ENCODE measurements around the gene PSMA2.
"Not testable (repeated sequence)": the region's sequence is repeated elsewhere in the genome, so short reads cannot be mapped to it uniquely, and the experiment has no call there.

Gene PSMA2

GRCh38 chr7:42900842-42901241, 31.1 kb downstream of the PSMA2 start:
- DNase-seq, result no peak

DNA sequence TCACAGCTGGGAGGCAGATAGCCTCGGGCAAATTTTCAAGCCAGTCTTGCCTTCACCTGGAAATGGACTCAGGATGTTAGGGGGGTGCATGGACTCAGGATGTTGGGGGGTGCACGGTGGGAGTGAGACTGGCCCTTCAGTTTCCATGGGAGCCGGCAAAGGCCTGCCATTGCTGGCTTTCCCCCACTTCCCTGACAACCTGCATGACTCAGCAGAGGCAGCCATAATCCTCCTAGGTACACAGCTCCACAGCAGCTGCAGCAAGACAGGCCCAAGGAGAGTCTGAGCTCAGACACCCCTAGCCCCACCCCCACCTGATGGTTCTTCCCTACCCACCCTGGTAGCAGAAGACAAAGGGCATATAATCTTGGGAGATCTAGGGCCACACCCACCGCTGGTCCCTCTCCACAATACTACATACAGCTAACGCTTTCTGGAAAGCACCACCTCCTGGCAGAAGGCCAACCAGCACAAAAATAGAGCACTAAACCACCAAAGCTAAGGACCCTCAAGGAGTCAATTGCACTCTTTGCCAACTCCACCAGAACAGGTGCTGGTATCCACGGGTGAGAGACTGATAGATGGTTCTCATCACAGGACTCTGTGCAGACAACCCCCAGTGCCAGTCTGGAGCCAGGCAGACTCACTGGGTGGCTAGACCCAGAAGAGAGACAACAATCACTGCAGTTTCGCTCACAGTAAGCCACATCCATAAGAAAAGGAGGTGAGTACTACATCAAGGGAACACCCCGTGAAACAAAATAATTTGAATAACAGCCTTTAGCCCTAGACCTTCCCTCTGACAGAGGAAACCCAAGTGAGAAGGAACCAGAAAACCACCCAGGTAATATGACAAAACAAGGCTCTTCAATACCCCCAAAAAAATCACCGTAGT, 38.4 kb downstream of the PSMA2 start:
- no peak for DNase-seq

DNA sequence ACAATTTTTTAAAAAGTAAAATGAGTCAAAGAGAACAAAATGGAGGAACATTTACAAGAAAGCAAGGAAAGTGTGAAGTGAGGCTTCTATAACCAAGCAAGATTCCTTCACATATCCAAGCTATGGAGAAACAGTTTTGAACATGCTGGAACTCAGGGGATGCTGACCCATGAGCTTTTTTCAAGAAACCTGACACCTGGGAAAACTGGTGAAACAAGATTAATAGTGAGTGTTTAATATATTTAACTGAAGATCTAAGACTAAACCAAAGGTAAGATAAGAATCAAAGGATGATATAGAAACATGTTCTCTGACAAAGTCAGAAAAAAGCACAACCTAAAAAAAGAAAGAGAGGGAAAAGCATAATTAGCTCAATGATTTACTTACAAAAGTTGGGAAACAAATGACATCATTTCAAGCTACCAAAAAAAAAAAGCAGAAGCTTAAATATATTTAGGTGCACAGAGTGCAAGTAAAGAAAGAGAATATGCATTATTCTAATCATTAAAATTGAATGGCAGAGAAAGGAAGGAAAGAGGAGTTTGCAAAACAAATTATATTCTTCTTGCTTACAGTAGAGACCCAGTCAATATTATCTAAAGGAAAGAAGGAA, 45.0 kb downstream of the PSMA2 start:
- no peak for DNase-seq

DNA sequence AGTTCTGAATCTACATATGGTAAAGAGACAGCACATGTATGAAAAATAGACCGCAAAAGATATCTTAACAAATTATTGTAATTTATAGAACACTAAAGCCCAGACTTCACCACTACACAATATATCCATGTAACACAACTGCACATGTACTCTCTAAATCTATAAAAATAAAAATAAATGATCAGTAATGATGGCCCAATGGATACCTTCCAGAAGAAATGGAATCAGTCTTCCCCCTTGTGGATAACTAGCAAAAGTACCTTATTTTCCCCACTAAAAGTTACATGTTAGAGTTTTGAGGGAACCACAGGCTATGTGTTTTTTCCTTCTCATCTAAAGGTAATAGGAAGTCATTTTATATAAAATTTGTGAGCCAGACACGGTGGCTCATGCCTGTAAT, 45.8 kb downstream of the PSMA2 start:
- no peak for DNase-seq

GRCh38 chr7:42885183-42885582, 46.8 kb downstream of the PSMA2 start:
- DNase-seq, result not testable (repeated sequence)

DNA sequence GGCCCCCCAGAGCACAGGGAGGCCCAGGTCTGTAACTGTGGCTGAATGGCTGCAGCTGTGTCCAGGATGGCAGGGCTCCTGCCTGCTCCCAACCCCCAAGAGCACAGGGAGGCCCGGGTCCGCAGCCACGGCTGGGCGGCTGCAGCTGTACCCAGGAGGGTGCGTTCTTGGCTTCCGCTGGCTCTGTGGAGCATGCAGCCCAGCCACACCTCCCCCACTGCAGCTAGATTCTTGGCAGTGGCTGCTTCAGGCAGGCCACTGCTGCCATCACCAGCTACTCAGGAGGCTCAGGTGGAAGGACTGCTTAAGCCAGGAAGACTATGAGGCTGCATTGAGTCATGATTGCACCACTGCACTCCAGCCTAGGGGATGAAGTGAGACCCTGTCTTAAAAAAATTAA, 48.0 kb downstream of the PSMA2 start:
- no peak for DNase-seq

- DNase-seq, result no peak
Measured at GRCh38 chr7:42880392-42880791, 51.6 kb downstream of the PSMA2 start.

DNA sequence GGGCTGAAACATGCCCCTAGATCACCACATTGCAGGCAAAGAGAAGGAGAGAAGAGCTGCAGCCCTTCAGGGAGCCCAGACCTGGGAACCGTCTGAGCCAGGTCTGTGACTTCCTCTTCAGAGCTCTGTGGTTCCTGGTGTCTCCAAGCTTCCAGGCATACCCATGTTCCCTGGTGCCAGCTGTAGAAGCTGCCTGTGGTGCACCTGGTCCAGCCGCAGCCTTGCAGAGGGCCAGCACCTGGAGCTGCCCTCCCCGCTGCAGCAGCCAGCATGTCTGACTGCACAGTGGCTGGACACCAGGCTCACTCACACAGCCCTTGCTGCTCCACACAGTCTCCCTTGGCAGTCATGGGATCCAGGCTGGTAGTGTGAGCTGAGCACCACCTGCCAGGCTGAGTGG, 53.7 kb downstream of the PSMA2 start:
- no peak for DNase-seq

- no peak for DNase-seq
Measured at GRCh38 chr7:42877862-42878261, 54.1 kb downstream of the PSMA2 start.

DNA sequence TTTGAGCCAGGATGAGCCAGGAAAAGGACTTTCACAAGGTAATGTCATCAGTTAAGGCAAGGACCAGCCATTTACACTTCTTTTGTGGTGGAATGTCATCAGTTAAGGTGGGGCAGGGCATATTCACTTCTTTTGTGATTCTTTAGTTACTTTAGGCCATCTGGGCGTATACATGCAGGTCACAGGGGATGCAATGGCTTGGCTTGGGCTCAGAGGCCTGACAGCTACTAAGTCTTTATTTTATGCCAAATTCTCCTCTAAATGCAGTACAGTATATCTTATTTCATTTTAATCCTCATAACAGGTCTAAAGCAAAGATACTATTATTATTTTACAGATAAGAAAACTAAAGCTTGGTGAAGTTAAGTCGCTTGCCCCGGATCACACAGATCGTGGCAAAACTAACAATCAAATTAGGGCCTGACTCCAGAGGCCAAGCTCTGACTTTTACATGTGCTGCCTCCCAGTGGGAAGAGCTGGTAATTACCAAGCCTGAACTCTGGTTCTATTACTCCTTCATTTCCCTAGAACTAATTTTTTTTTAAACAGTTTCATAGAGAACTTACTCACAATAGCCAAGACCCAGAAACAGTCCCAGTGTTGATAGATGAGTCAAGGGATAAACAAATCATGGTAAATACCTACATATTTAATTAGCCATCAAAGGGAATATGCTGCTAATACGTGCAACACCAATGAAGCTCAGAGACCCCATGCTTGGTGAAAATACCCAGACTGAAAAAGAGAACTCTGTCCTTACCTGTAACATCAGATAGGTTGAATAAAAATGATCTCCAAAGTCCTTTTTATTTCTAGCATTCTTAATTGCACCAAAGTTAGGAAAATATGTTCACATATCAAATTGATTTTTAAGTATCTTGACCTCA, 55.5 kb downstream of the PSMA2 start:
- DNase-seq, result no peak

DNA sequence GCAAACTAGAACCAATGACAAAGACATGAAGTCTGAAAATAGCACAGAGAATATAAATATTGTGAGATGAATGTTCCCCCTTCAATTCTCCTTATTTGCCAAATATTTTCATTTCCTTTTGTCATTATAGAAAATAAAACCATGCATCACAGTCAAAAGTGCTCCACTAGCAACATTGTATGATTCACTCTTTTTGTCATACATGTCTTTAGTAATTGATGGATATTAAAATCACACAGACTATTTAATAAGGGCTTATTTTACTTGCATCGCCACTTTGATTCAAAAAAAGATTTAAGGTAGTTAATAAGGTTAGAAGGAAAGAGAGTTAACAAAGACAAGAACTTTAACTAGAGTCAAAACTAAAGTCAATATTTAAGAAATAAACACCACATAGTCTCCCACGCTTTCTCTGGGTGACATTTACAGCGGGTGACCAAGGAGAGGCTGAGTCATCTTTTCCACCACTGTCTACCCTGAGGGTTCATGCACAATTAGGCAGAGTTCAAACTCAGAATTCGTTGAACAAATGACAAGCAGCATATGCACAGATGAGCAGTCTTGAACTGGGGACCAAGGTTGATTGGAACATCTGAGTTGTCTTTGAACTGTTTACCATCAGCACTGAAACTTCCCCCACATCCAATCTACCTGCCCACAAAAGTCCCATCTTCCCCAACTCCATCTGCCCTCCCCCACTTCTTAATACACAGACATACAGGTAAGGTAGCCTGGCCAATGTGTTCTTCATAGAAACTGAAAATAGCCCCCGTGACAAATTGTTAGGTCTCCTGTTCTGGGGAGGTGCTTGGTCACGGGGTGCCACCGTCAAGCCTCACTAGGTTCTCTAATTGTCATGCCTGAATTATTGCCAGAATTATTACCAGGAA, 62.6 kb downstream of the PSMA2 start:
- no peak for DNase-seq

DNA sequence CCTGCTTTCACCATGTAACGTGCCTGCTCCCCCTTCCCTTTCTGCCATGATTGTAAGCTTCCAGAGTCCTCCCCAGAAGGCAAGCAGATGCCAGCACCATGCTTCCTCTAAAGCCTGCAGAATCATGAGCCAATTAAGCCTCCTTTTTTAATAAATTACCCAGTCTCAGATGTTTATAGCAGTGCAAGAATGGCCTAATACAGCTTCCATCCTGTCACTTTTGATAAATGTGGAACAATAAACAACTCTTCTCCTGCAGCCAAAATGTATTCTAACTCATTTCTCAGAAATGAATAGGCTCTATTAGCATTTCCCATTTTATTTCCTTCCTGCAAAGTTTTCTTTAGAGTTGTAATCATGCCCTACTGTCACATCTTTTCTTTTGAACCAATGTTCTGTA, 63.5 kb downstream of the PSMA2 start:
- no peak for DNase-seq

Measured in NCI-H774 (cell line).